Tibial nerve (tissue), 4 donors: ENCODE measurements around the gene EVC2. TPM values are rescaled to one million over a fixed set of nuclear protein-coding genes. Genes with fewer than 3 reads are reported as not detected.

ENCODE experiments used
- DNase-seq, 2 donors: peaks; one replicate each; pipeline ENCODE4 v3.0.0-alpha.2; 2019; ENCODE audit warnings: low spot score in 2 of 2
- H3K27ac ChIP-seq, 4 donors: fragments of 200-600 bp; sonication (generic) in 3 of 4; one replicate each; pipeline ENCODE4 v1.5.1; 2017 to 2019; ENCODE audit warnings: mild to moderate bottlenecking in 1 of 4
- H3K27me3 ChIP-seq, 2 donors: fragments of 200-600 bp; sonication (generic) in 1 of 2; one replicate each; pipeline versions ENCODE4 v1.5.1 to v1.6.0; 2017 to 2019
- H3K36me3 ChIP-seq, 3 donors: fragments of 200-600 bp; sonication (generic); one replicate each; pipeline ENCODE4 v1.5.1; 2018 to 2019
- H3K4me1 ChIP-seq, 4 donors: fragments of 200-600 bp; sonication (generic) in 3 of 4; one replicate each; pipeline ENCODE4 v1.5.1; 2017 to 2019
- H3K4me3 ChIP-seq, 4 donors: fragments of 200-600 bp; sonication (generic) in 3 of 4; one replicate each; pipeline ENCODE4 v1.5.1; 2017 to 2019; ENCODE audit warnings: mild to moderate bottlenecking in 1 of 4, moderate library complexity in 1 of 4
- H3K9me3 ChIP-seq, 4 donors: fragments of 200-600 bp; sonication (generic) in 3 of 4; one replicate each; pipeline ENCODE4 v1.5.1; 2017 to 2019
- EP300 ChIP-seq, 2 donors: sonication (generic); formaldehyde crosslinking; IDR thresholded peaks; one replicate each; pipeline ENCODE4 v1.6.1; 2017; ENCODE audit warnings: antibody characterized with exemption in 2 of 2, mild to moderate bottlenecking in 1 of 2
- POLR2A ChIP-seq, 2 donors: fragments of 450-650 bp; IDR thresholded peaks; one replicate each; pipeline ENCODE4 v1.6.1; 2017; ENCODE audit warnings: antibody characterized with exemption in 2 of 2, mild to moderate bottlenecking in 2 of 2, moderate library complexity in 2 of 2
- WGBS, 2 donors: methylation state at CpG; one replicate each; pipeline ENCODE4 v1.1.5; 2018; 5-methylcytosine and 5-hydroxymethylcytosine counted together
- total RNA-seq, 4 donors: library from RNA; depleted of rRNA; stranded (reverse); fragments of >200 nt; gene quantifications; one replicate each; pipeline ENCODE4 v1.1.0, GENCODE V29; 2016
- TF ChIP-seq, protein P1 (sequence below), 5 experiments: fragments of 200-600 bp in 3 of 5; fragments of 450-650 bp in 2 of 5; sonication (generic) in 3 of 5; IDR thresholded peaks; one replicate each; pipeline ENCODE4 v1.5.1; 2016 to 2019; ENCODE audit warnings: antibody characterized with exemption in 5 of 5, mild to moderate bottlenecking in 3 of 5, moderate library complexity in 2 of 5

The EVC2 gene
- total RNA-seq, 4 donors from 2014 or later, result 26.7 to 37.3 (median 29.0) TPM

DNA sequence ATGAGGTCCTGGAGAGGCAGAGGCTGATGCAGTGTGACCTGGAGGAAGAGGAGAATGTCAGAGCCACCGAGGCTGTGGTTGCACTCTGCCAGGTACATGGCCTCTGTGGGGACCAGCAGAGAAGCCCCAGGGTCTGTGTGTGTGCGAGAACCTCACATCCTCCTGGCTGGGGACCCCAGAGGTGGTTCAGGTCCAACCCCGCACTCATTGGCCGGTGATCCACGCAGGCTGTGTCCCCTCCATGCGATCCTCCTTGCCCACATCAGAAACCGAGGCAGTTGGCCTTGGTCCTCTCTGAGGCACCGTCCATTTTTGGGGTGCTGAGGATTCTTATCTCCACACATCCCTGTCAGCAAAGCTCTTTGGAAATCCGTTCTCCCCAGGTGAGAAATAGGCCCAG lies 47.9 kb upstream of the EVC2 start:
- TF ChIP-seq, protein P1, sequence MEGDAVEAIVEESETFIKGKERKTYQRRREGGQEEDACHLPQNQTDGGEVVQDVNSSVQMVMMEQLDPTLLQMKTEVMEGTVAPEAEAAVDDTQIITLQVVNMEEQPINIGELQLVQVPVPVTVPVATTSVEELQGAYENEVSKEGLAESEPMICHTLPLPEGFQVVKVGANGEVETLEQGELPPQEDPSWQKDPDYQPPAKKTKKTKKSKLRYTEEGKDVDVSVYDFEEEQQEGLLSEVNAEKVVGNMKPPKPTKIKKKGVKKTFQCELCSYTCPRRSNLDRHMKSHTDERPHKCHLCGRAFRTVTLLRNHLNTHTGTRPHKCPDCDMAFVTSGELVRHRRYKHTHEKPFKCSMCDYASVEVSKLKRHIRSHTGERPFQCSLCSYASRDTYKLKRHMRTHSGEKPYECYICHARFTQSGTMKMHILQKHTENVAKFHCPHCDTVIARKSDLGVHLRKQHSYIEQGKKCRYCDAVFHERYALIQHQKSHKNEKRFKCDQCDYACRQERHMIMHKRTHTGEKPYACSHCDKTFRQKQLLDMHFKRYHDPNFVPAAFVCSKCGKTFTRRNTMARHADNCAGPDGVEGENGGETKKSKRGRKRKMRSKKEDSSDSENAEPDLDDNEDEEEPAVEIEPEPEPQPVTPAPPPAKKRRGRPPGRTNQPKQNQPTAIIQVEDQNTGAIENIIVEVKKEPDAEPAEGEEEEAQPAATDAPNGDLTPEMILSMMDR (IDR thresholded peaks at IDR 0.05), result no peak
- no peak for TF ChIP-seq EP300 (IDR thresholded peaks at IDR 0.05)
- TF ChIP-seq POLR2A (IDR thresholded peaks at IDR 0.05), result no peak
- H3K4me1 ChIP-seq, result no peaks in the 10 kb centered on the region
- no peak overlapping the region for H3K27ac ChIP-seq
- no peak for DNase-seq
- H3K9me3 ChIP-seq, result no peaks in the 10 kb centered on the region
- H3K4me3 ChIP-seq, result no peak overlapping the region
- H3K27me3 ChIP-seq, result no peaks in the 10 kb centered on the region
- 96 to 97% methylated on average over 9 of the region's 9 CpGs for WGBS, 2 donors
- peaks cover 0 to 100% (median 3%) of the 10 kb centered on the region in 3 donors for H3K36me3 ChIP-seq

GRCh38 chr4:5755679-5756078 lies 47.3 kb upstream of the EVC2 start:
- TF ChIP-seq EP300 (IDR thresholded peaks at IDR 0.05) (no peak), POLR2A (IDR thresholded peaks at IDR 0.05) (no peak)
- TF ChIP-seq, protein P1 (IDR thresholded peaks at IDR 0.05), result no peak
- H3K36me3 ChIP-seq, result peaks cover 0 to 100% (median 3%) of the 10 kb centered on the region in 3 donors
- 79 to 89% methylated on average over 6 to 7 of the region's 7 CpGs for WGBS, 2 donors
- H3K9me3 ChIP-seq, result no peaks in the 10 kb centered on the region
- H3K27me3 ChIP-seq, result no peaks in the 10 kb centered on the region
- H3K4me3 ChIP-seq, result no peak overlapping the region
- no peak overlapping the region for H3K27ac ChIP-seq
- no peak for DNase-seq
- H3K4me1 ChIP-seq, result no peaks in the 10 kb centered on the region

GRCh38 chr4:5755161-5755560 lies 46.8 kb upstream of the EVC2 start:
- H3K36me3 ChIP-seq, result peaks cover 0 to 100% (median 3%) of the 10 kb centered on the region in 3 donors
- H3K4me3 ChIP-seq, result no peak overlapping the region
- no peaks in the 10 kb centered on the region for H3K9me3 ChIP-seq
- no peak for DNase-seq
- TF ChIP-seq EP300 (IDR thresholded peaks at IDR 0.05) (no peak), POLR2A (IDR thresholded peaks at IDR 0.05) (no peak)
- TF ChIP-seq, protein P1 (IDR thresholded peaks at IDR 0.05), result no peak
- H3K27me3 ChIP-seq, result no peaks in the 10 kb centered on the region
- 87 to 88% methylated on average over 16 of the region's 16 CpGs for WGBS, 2 donors
- no peak overlapping the region for H3K27ac ChIP-seq
- H3K4me1 ChIP-seq, result no peaks in the 10 kb centered on the region

DNA sequence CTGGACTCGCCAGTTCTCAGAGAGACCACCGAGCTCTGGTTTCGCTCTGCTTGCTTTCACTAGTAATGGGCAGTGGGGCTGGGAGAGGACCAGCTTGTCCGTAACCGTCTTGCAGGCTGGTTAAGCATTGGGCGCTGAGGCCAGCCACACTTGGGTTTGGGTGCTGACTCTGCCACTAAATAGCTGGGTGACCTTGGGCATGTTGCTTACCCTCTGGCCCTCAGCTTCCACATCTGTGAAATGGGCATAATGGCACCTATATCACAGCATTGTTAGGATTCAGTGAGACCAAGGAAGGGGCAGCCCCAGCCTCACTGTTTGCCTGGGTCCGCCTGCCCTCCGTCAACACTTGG lies 46.1 kb upstream of the EVC2 start:
- no peaks in the 10 kb centered on the region for H3K9me3 ChIP-seq
- H3K27ac ChIP-seq, result peak overlapping the region in 1 of 4 donors; percentile 46
- H3K36me3 ChIP-seq, result peaks cover 0 to 100% (median 3%) of the 10 kb centered on the region in 3 donors
- WGBS, 2 donors, result 87 to 95% methylated on average over 7 to 8 of the region's 8 CpGs
- no peaks in the 10 kb centered on the region for H3K27me3 ChIP-seq
- no peak for DNase-seq
- TF ChIP-seq, protein P1 (IDR thresholded peaks at IDR 0.05), result no peak
- TF ChIP-seq EP300 (IDR thresholded peaks at IDR 0.05) (no peak), POLR2A (IDR thresholded peaks at IDR 0.05) (no peak)
- H3K4me3 ChIP-seq, result no peak overlapping the region
- no peaks in the 10 kb centered on the region for H3K4me1 ChIP-seq

GRCh38 chr4:5753766-5754528 lies 45.6 kb upstream of the EVC2 start:
- DNase-seq, result no peak
- TF ChIP-seq POLR2A (IDR thresholded peaks at IDR 0.05), result no peak
- TF ChIP-seq EP300 (IDR thresholded peaks at IDR 0.05), result no peak
- TF ChIP-seq, protein P1 (IDR thresholded peaks at IDR 0.05), result no peak
- Histone ChIP-seq H3K4me1 (no peaks in the 10 kb centered on the region), H3K27ac (peak overlapping the region in 1 of 4 donors; percentile 46), H3K27me3 (no peaks in the 10 kb centered on the region), H3K9me3 (no peaks in the 10 kb centered on the region), H3K4me3 (no peak overlapping the region), H3K36me3 (peaks cover 0 to 100% (median 3%) of the 10 kb centered on the region in 3 donors)
- WGBS, 2 donors, result 80 to 83% methylated on average over 18 of the region's 19 CpGs
